KMS-11 (cell line): Measurements from ENCODE around the gene RIMS1.

Experiments
- H2AFZ ChIP-seq: fragments of 200-600 bp; sonication (generic); 2 replicates; pipeline ENCODE4 v1.6.1; 2016; ENCODE audit warnings: antibody characterized with exemption, mixed run types, low read depth
- H3K27ac ChIP-seq: fragments of 200-600 bp; sonication (generic); 2 replicates; pipeline ENCODE4 v1.6.1; 2016; ENCODE audit warnings: mild to moderate bottlenecking, mixed run types
- H3K27me3 ChIP-seq: fragments of 200-600 bp; sonication (generic); 2 replicates; pipeline ENCODE4 v1.6.1; 2017; ENCODE audit warnings: mild to moderate bottlenecking, low read depth, mixed run types, moderate library complexity; ENCODE audit not compliant: insufficient read depth
- H3K36me3 ChIP-seq: fragments of 200-600 bp; sonication (generic); 2 replicates; pipeline ENCODE4 v1.6.1; 2017; ENCODE audit warnings: mild to moderate bottlenecking, mixed run types; ENCODE audit not compliant: insufficient read depth
- H3K4me1 ChIP-seq: fragments of 200-600 bp; sonication (generic); 2 replicates; pipeline ENCODE4 v1.6.1; 2016; ENCODE audit warnings: mild to moderate bottlenecking, low read depth, mixed run types; ENCODE audit not compliant: poor library complexity, severe bottlenecking
- H3K4me2 ChIP-seq: fragments of 200-600 bp; sonication (generic); 2 replicates; pipeline ENCODE4 v1.7.0; 2016; ENCODE audit warnings: mild to moderate bottlenecking, mixed run types
- H3K4me3 ChIP-seq: fragments of 200-600 bp; sonication (generic); IDR thresholded peaks from 2 replicates; pipeline ENCODE4 v1.6.1; 2017; ENCODE audit warnings: low read depth, low read length, mixed read lengths; ENCODE audit not compliant: insufficient read depth
- H3K79me2 ChIP-seq: fragments of 200-600 bp; sonication (generic); 2 replicates; pipeline ENCODE4 v1.6.1; 2016; ENCODE audit warnings: low read depth, mixed run types; ENCODE audit not compliant: insufficient read depth
- H3K9ac ChIP-seq: fragments of 200-600 bp; sonication (generic); 2 replicates; pipeline ENCODE4 v1.6.1; 2016; ENCODE audit warnings: mild to moderate bottlenecking, mixed run types
- H4K20me1 ChIP-seq: fragments of 200-600 bp; sonication (generic); 2 replicates; pipeline ENCODE4 v1.6.1; 2016; ENCODE audit warnings: mild to moderate bottlenecking, mixed run types; ENCODE audit not compliant: insufficient read depth
- TF ChIP-seq, protein P1 (sequence below): fragments of 200-600 bp; sonication (generic); conservative IDR thresholded peaks from 2 replicates; pipeline ENCODE4 v1.6.1; 2017; ENCODE audit warnings: low read depth, mild to moderate bottlenecking, antibody characterized with exemption, low read length, moderate library complexity, mixed read lengths

RIMS1 gene

DNA sequence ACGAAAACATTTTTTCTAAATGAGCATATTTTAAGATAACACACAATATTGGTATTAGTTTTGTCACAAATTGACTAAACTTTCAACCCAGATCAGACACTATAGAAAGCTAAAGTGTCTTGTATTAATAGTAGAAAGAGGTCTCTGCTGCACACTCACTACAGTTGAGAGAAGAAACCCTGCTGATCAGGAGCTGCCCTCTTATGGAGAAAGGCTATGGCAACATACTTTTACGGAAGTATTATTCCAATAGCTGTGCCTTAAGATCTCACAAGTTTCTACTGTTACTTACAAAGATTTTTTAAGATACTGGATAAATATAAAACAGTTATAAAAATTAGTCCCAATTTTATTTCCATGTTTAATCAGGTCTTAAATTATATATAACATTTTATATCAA is 155.7 kb downstream of the RIMS1 start:
- H3K36me3 ChIP-seq: no peaks in the 10 kb centered on the region; the same call in 1 of the 2 replicates
- no peak overlapping the region for H2AFZ ChIP-seq
- no peaks in the 10 kb centered on the region for H3K27me3 ChIP-seq
- TF ChIP-seq, protein P1, sequence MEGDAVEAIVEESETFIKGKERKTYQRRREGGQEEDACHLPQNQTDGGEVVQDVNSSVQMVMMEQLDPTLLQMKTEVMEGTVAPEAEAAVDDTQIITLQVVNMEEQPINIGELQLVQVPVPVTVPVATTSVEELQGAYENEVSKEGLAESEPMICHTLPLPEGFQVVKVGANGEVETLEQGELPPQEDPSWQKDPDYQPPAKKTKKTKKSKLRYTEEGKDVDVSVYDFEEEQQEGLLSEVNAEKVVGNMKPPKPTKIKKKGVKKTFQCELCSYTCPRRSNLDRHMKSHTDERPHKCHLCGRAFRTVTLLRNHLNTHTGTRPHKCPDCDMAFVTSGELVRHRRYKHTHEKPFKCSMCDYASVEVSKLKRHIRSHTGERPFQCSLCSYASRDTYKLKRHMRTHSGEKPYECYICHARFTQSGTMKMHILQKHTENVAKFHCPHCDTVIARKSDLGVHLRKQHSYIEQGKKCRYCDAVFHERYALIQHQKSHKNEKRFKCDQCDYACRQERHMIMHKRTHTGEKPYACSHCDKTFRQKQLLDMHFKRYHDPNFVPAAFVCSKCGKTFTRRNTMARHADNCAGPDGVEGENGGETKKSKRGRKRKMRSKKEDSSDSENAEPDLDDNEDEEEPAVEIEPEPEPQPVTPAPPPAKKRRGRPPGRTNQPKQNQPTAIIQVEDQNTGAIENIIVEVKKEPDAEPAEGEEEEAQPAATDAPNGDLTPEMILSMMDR: no peak
- no peaks in the 10 kb centered on the region for H3K79me2 ChIP-seq
- no peak overlapping the region for H3K27ac ChIP-seq
- H3K4me1 ChIP-seq: no peaks in the 10 kb centered on the region
- H4K20me1 ChIP-seq: no peaks in the 10 kb centered on the region
- no peak overlapping the region for H3K4me3 ChIP-seq
- H3K9ac ChIP-seq: no peak overlapping the region
- no peak overlapping the region for H3K4me2 ChIP-seq

DNA sequence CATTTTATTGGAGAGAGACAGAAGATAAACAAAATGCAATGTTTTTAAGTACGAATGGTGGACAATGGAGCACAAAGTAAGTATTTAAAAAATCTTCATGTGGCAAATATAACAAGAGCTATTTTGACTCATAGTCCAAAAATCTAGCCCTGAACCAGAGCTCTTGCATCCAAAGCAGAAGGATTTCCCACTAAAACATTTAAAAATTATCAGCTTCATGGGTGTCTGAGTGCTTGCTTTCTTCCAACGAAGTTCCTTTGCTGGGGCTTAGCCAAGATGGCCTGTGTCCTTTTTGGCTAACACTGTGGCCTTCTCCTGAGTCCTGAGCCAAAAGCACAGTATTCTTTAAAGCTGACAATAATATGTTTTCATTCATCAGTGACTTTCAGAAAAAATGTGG is 161.7 kb downstream of the RIMS1 start:
- Histone ChIP-seq H3K4me3 (no peak overlapping the region), H3K4me1 (no peaks in the 10 kb centered on the region), H3K36me3 (no peaks in the 10 kb centered on the region; the same call in 1 of the 2 replicates), H3K9ac (no peak overlapping the region), H3K79me2 (no peaks in the 10 kb centered on the region), H4K20me1 (no peaks in the 10 kb centered on the region), H3K4me2 (no peak overlapping the region), H3K27me3 (no peaks in the 10 kb centered on the region), H3K27ac (no peak overlapping the region), H2AFZ (no peak overlapping the region)
- TF ChIP-seq, protein P1: no peak

DNA sequence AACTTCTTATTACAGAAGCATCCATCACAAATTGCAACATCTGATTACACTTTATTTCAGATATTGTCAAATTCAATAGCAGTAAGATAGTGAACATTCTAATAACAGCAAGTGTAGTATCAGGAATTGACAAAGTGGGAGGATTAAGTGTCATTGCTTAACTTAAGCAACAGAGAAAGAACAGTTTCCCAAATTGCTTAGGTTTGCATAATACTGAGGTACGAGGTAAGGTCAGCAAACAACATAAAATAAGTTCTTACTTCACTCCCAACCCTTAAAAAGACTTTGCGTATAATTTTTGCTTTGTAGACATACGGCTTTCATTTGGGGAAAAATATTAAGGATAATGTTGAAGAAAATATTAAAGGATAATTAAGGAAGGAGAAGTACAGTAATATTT is 163.0 kb downstream of the RIMS1 start:
- Histone ChIP-seq H3K4me1 (no peaks in the 10 kb centered on the region), H3K27ac (no peak overlapping the region), H3K9ac (no peak overlapping the region), H3K27me3 (no peaks in the 10 kb centered on the region), H3K36me3 (no peaks in the 10 kb centered on the region; the same call in 1 of the 2 replicates), H4K20me1 (no peaks in the 10 kb centered on the region), H3K4me3 (no peak overlapping the region), H3K79me2 (no peaks in the 10 kb centered on the region), H2AFZ (no peak overlapping the region), H3K4me2 (no peak overlapping the region)
- TF ChIP-seq, protein P1: no peak

DNA sequence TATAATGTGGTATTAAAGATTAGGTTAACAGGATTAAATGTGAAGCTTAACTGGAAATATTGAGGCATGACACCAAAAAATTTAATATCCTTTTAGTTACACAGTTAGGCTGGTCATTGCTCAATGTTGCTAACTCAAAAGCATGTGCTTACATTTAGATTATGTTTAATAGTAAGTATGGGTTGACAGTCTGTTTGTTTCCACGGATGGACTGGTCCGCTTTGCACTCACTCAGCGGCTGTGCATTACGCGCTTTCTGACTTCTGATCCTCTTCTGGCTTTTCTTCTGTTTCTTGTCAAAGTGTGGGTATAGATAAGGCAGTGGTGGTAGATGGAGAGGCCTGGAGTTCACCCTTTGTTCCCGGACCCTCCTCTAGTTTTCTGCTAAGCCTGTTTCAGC is 174.9 kb downstream of the RIMS1 start:
- TF ChIP-seq, protein P1: no peak
- Histone ChIP-seq H3K4me2 (no peak overlapping the region), H4K20me1 (no peaks in the 10 kb centered on the region), H3K27ac (no peak overlapping the region), H2AFZ (no peak overlapping the region), H3K4me1 (no peaks in the 10 kb centered on the region), H3K9ac (no peak overlapping the region), H3K79me2 (no peaks in the 10 kb centered on the region), H3K27me3 (no peaks in the 10 kb centered on the region), H3K36me3 (no peaks in the 10 kb centered on the region), H3K4me3 (no peak overlapping the region)
